ENCODE measurements around the gene GGTLC2. TPM values are rescaled to one million over a fixed set of nuclear protein-coding genes. Genes with fewer than 3 reads are reported as not detected.

GGTLC2 gene
- total RNA-seq, 4 donors from 2014 or later: not detected

DNA sequence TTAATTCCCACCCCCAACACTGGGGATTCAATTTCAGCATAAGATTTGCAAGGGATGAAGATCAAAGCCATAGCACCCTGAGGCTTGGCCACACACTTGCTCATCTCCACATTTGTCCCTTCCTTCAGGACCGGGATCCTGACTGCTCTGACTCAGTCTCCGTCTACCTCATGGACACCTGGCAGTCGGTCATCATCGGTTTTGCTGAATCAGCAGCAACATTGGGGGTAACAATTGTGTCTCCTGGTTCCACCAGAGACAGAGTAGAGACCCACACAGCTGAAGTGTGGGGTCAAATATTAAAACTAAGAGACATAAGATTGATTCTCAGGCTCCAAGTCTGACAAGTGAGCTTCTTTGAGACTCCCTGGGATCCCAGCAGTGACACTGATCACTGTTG is 34.6 kb downstream of the GGTLC2 start:
- in situ Hi-C loops (cut with MboI; ENCODE audit: low sequenced_read_pairs in 4 of 4): loop anchor here in 1 of 4 donors (25.0 kb wide), 1 partner anchor 217 kb away; no protein-coding TSS in a partner anchor

DNA sequence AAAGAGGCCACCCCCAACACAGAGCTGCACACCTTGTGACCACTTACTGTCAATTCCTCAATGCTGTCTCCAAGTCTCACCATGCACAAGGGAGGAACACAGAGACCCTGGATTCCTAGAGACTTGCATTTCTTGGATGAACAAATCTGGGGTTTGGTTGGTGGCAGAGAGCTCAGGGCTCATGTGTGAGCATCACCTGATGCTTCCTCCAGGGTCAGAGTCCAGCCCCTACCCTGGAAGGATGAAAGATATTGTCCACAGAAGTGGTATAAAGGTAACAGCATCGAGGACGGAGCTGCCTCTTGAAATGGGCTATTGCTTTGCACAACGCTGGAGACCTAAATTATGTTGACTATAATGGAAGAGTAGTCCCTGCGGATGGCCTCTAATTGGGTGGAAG is 36.0 kb downstream of the GGTLC2 start:
- intact Hi-C loops (cut with DNase I; ENCODE audit: low total_unique reads) (no loop called here), in situ Hi-C loops (cut with MboI; ENCODE audit: low sequenced_read_pairs in 4 of 4) (loop anchor here in 1 of 4 donors (25.0 kb wide), 1 partner anchor 218 kb away; no protein-coding TSS in a partner anchor)
- no peaks in the 10 kb centered on the region for H3K9me3 ChIP-seq
- H3K27me3 ChIP-seq: no peaks in the 10 kb centered on the region
- no peaks in the 10 kb centered on the region for H3K4me1 ChIP-seq
- no peak for ATAC-seq
- DNase-seq: no peak
- no peak overlapping the region for H3K27ac ChIP-seq
- H3K36me3 ChIP-seq: no peaks in the 10 kb centered on the region
- TF ChIP-seq, protein P1, sequence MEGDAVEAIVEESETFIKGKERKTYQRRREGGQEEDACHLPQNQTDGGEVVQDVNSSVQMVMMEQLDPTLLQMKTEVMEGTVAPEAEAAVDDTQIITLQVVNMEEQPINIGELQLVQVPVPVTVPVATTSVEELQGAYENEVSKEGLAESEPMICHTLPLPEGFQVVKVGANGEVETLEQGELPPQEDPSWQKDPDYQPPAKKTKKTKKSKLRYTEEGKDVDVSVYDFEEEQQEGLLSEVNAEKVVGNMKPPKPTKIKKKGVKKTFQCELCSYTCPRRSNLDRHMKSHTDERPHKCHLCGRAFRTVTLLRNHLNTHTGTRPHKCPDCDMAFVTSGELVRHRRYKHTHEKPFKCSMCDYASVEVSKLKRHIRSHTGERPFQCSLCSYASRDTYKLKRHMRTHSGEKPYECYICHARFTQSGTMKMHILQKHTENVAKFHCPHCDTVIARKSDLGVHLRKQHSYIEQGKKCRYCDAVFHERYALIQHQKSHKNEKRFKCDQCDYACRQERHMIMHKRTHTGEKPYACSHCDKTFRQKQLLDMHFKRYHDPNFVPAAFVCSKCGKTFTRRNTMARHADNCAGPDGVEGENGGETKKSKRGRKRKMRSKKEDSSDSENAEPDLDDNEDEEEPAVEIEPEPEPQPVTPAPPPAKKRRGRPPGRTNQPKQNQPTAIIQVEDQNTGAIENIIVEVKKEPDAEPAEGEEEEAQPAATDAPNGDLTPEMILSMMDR (IDR thresholded peaks at IDR 0.05 in 4 of 5, conservative IDR thresholded peaks at IDR 0.05 in 1 of 5): no peak
- no peak for TF ChIP-seq POLR2A (IDR thresholded peaks at IDR 0.05)
- H3K4me3 ChIP-seq: no peak overlapping the region

More for the DNA sequence above, 34.6 kb downstream of the GGTLC2 start:
- H3K9me3 ChIP-seq: no peaks in the 10 kb centered on the region
- H3K27ac ChIP-seq: no peak overlapping the region
- H3K4me1 ChIP-seq: no peaks in the 10 kb centered on the region
- TF ChIP-seq POLR2A (IDR thresholded peaks at IDR 0.05): no peak
- TF ChIP-seq, protein P1 (IDR thresholded peaks at IDR 0.05 in 4 of 5, conservative IDR thresholded peaks at IDR 0.05 in 1 of 5): no peak
- no peak overlapping the region for H3K4me3 ChIP-seq
- no peak for ATAC-seq
- no peak for DNase-seq
- H3K27me3 ChIP-seq: no peaks in the 10 kb centered on the region
- intact Hi-C loops (cut with DNase I; ENCODE audit: low total_unique reads): no loop called here
- H3K36me3 ChIP-seq: no peaks in the 10 kb centered on the region

DNA sequence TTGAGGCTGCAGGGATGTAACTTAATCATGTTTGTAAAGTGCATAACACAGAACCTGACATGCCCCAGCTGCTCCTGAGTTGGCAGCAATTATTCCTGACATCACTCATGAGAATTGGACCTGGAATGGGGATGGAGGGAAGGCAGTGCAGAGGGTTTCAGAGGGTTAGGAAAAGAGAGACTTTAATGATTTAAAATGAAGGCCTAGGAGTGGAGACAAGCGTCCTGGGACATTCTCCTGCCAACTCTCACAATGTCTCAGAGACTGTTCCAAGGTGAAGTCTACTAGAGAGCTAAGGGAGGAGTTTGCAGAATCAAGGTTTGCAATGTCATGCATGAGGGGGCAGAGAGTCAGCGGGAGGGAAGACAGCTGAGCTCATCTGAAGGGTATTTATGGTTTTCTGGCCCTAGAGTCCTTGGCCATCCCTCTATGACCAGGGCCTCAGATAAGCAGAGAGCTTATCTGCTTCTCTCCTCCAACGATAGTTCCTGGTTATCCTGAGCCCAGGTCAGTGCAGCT is 36.9 kb downstream of the GGTLC2 start:
- Histone ChIP-seq H3K4me3 (no peak overlapping the region), H3K4me1 (no peaks in the 10 kb centered on the region), H3K9me3 (no peaks in the 10 kb centered on the region), H3K27me3 (no peaks in the 10 kb centered on the region), H3K27ac (no peak overlapping the region), H3K36me3 (no peaks in the 10 kb centered on the region)
- intact Hi-C loops (cut with DNase I; ENCODE audit: low total_unique reads) (no loop called here), in situ Hi-C loops (cut with MboI; ENCODE audit: low sequenced_read_pairs in 4 of 4) (loop anchor here in 1 of 4 donors (25.0 kb wide), 1 partner anchor 219 kb away; no protein-coding TSS in a partner anchor)
- TF ChIP-seq, protein P1 (IDR thresholded peaks at IDR 0.05 in 4 of 5, conservative IDR thresholded peaks at IDR 0.05 in 1 of 5): no peak
- DNase-seq (no peak), ATAC-seq (no peak)

DNA sequence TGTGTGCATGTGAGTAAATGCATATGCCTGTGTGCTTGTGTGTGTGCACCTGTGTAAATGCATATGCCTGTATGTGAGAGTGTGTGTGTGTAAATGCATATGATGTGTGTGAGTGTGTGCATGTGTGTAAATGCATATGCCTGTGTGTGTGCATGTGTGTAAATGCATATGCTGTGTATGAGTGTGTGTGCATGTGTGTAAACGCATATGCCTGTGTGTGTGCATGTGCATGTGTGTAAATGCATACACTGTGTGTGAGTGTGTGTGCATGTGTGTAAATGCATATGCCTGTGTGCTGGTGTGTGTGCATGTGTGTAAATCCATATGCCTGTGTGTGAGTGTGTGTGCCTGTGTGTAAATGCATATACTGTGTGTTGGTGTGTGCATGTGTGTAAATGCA is 37.8 kb downstream of the GGTLC2 start:
- TF ChIP-seq POLR2A (IDR thresholded peaks at IDR 0.05): no peak
- TF ChIP-seq, protein P1 (IDR thresholded peaks at IDR 0.05 in 4 of 5, conservative IDR thresholded peaks at IDR 0.05 in 1 of 5): no peak
- DNase-seq (no peak), ATAC-seq (no peak)
- Histone ChIP-seq H3K27me3 (no peaks in the 10 kb centered on the region), H3K36me3 (no peaks in the 10 kb centered on the region), H3K27ac (no peak overlapping the region), H3K4me3 (no peak overlapping the region), H3K9me3 (no peaks in the 10 kb centered on the region), H3K4me1 (no peaks in the 10 kb centered on the region)
- intact Hi-C loops (cut with DNase I; ENCODE audit: low total_unique reads): no loop called here
- in situ Hi-C loops (cut with MboI; ENCODE audit: low sequenced_read_pairs in 4 of 4): loop anchor here in 1 of 4 donors (25.0 kb wide), 1 partner anchor 220 kb away; no protein-coding TSS in a partner anchor
